H1 (cell line): ENCODE measurements around the gene GNB3. TPM values are rescaled to one million over a fixed set of nuclear protein-coding genes. Genes with fewer than 3 reads are reported as not detected.

ENCODE experiments used
- EP300 ChIP-seq, 2 experiments: IDR thresholded peaks; 1 replicate in 1 of 2; 2 replicates in 1 of 2; pipeline ENCODE4 v1.6.1; 2011 to 2012; ENCODE audit warnings: low read depth in 2 of 2, low read length in 2 of 2, mild to moderate bottlenecking in 2 of 2, borderline replicate concordance in 1 of 2, inconsistent platforms in 1 of 2, moderate library complexity in 1 of 2
- polyA plus RNA-seq, 7 experiments: library from polyadenylated mRNA; depleted of rRNA in 3 of 7; stranded (reverse) in 5 of 7; unstranded in 2 of 7; fragments of >200 nt in 5 of 7; fragments of 200-250 nt in 2 of 7; gene quantifications; 1 replicate in 5 of 7; 2 replicates in 1 of 7; 4 replicates in 1 of 7; pipeline versions ENCODE4 v1.2.1 to v1.2.3, GENCODE V29; 2011 to 2013; ENCODE audit warnings: missing spikeins in 2 of 7, mixed read lengths in 2 of 7
- total RNA-seq: library from RNA; stranded (reverse); fragmentation: NEBNext Ultra II Directional; extraction: Animal tissue kit (Norgen Biotek cat#: 25700); gene quantifications from 2 replicates; pipeline ENCODE4 v1.2.1, GENCODE V29; 2021

GNB3 gene
- total and polyA plus RNA-seq, 2 of the 8 experiments (the other 6 are each of a cell fraction or from before 2014, with no cell fraction given), result 9.9 TPM

DNA sequence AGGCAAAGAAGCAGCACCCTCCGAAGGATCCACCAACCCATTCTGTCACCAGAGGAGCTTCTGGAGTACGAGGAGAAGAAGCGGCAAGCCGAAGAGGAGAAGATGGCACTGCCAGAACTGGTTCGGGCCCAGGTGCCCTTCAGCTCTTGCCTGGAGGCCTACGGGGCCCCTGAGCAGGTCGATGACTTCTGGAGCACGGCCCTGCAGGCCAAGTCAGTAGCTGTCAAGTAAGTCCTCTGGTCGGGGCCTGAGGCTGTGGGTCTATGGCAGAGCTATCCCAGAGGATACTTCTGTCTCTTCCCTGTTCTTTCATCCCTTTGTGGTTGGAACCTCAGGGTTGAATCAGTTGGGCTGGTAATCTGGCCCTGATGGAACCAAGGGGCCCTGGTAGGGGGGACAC, 20.7 kb downstream of the GNB3 start (continued):
- TF ChIP-seq EP300 (IDR thresholded peaks at IDR 0.05; ENCODE audit: borderline replicate concordance in 1 of 2, low read depth in 2 of 2, low read length in 2 of 2), result no peak
